IMR-90 (cell line): ENCODE measurements around the gene NEK9. TPM values are rescaled to one million over a fixed set of nuclear protein-coding genes. Genes with fewer than 3 reads are reported as not detected.
A peak's percentile ranks its signal among the peaks of the same experiment; 100 is the strongest.

Experiments
- ATAC-seq: fragments of 200-7000 bp; cut with Tn5 transposase; 2 replicates; pipeline ENCODE4 v1.9.1; 2020; ENCODE audit warnings: low read depth, mild to moderate bottlenecking, moderate library complexity
- BruUV-seq: library from RNA; stranded (reverse); fragments of 400-500 nt; replicated peaks from 2 replicates; lab custom pipeline; 2021; lab: Mats Ljungman, UMichigan
- CTCF ChIA-PET: fragments of 300-600 bp; formaldehyde crosslinking; extraction: SDS; loops from one replicate; lab custom pipeline; 2021; ENCODE audit warnings: antibody characterized with exemption; lab: Yijun Ruan, JAX
- POLR2A ChIA-PET: fragments of 300-600 bp; sonication (Branson Sonifier 250); formaldehyde crosslinking; loops from one replicate; lab custom pipeline; 2022; ENCODE audit warnings: antibody characterized with exemption; ENCODE audit not compliant: unreplicated experiment; lab: Charles Lee
- DNase-seq: peaks from one replicate; pipeline ENCODE4 v3.0.0; 2013
- H2AFZ ChIP-seq: replicated peaks from 2 replicates; pipeline ENCODE3; 2013; ENCODE audit warnings: low read length, mild to moderate bottlenecking; ENCODE audit not compliant: poor library complexity
- H2AK5ac ChIP-seq: 2 replicates; pipeline ENCODE4 v1.6.1; 2013; ENCODE audit warnings: low read depth, low read length, inconsistent platforms
- H2AK9ac ChIP-seq: replicated peaks from 2 replicates; pipeline ENCODE3; 2013; ENCODE audit warnings: mild to moderate bottlenecking, low read depth, low read length, moderate library complexity; ENCODE audit not compliant: poor library complexity
- H2BK120ac ChIP-seq: 2 replicates; pipeline ENCODE4 v1.6.1; 2013; ENCODE audit warnings: low read depth, low read length, inconsistent platforms
- H2BK15ac ChIP-seq: 3 replicates; pipeline ENCODE4 v1.6.1; 2013; ENCODE audit warnings: low read depth, low read length, inconsistent platforms
- H2BK20ac ChIP-seq: 2 replicates; pipeline ENCODE4 v1.6.1; 2013; ENCODE audit warnings: low read depth, mild to moderate bottlenecking, inconsistent platforms, low read length, moderate library complexity
- H2BK5ac ChIP-seq: 2 replicates; pipeline ENCODE4 v1.6.1; 2013; ENCODE audit warnings: mild to moderate bottlenecking, low read depth, low read length, inconsistent platforms; ENCODE audit not compliant: poor library complexity, severe bottlenecking
- H3K14ac ChIP-seq: replicated peaks from 2 replicates; pipeline ENCODE4 v1.6.1; 2013; ENCODE audit warnings: low read depth, low read length, inconsistent platforms
- H3K18ac ChIP-seq: 2 replicates; pipeline ENCODE4 v1.6.1; 2013; ENCODE audit warnings: low read depth, low read length, control low read depth
- H3K23ac ChIP-seq: 2 replicates; pipeline ENCODE4 v1.6.1; 2013; ENCODE audit warnings: low read depth, low read length, inconsistent platforms
- H3K27ac ChIP-seq: 2 replicates; pipeline ENCODE4 v1.5.1; 2013; ENCODE audit warnings: mild to moderate bottlenecking, control low read depth, low read length; ENCODE audit not compliant: insufficient read depth
- H3K27me3 ChIP-seq: 2 replicates; pipeline ENCODE4 v1.6.1; 2013; ENCODE audit warnings: low read length; ENCODE audit not compliant: control insufficient read depth, insufficient read depth
- H3K36me3 ChIP-seq: 2 replicates; pipeline ENCODE4 v1.6.1; 2013; ENCODE audit warnings: low read length, mixed read lengths; ENCODE audit not compliant: control insufficient read depth, insufficient read depth
- H3K4ac ChIP-seq: 2 replicates; pipeline ENCODE4 v1.6.1; 2013; ENCODE audit warnings: low read depth, low read length, inconsistent platforms
- H3K4me1 ChIP-seq: 2 replicates; pipeline ENCODE4 v1.6.1; 2013; ENCODE audit warnings: low read length, mixed read lengths; ENCODE audit not compliant: control insufficient read depth, insufficient read depth
- H3K4me2 ChIP-seq: 2 replicates; pipeline ENCODE4 v1.6.1; 2013; ENCODE audit warnings: low read depth, mild to moderate bottlenecking, control low read depth, low read length, moderate library complexity
- H3K4me3 ChIP-seq: 2 replicates; pipeline ENCODE4 v1.5.1; 2013; ENCODE audit warnings: low read depth, mild to moderate bottlenecking, control low read depth, low read length, moderate library complexity; ENCODE audit not compliant: insufficient read depth
- H3K56ac ChIP-seq: 2 replicates; pipeline ENCODE4 v1.6.1; 2013; ENCODE audit warnings: low read length, inconsistent platforms; ENCODE audit not compliant: insufficient read depth; ENCODE audit errors: extremely low read depth
- H3K79me1 ChIP-seq, 2 experiments: 2 replicates each; pipeline ENCODE4 v1.6.1; 2013; ENCODE audit warnings: low read length in 2 of 2, inconsistent platforms in 1 of 2, low read depth in 1 of 2
- H3K9ac ChIP-seq: 2 replicates; pipeline ENCODE4 v1.6.1; 2013; ENCODE audit warnings: low read depth, low read length, control low read depth
- H3K9me1 ChIP-seq: 2 replicates; pipeline ENCODE4 v1.6.1; 2013; ENCODE audit warnings: low read length, inconsistent platforms; ENCODE audit not compliant: insufficient read depth
- H3K9me3 ChIP-seq: 2 replicates; pipeline ENCODE4 v1.6.1; 2013; ENCODE audit warnings: low read length; ENCODE audit not compliant: control insufficient read depth, insufficient read depth
- H4K20me1 ChIP-seq: 2 replicates; pipeline ENCODE4 v1.6.1; 2013; ENCODE audit warnings: low read length, inconsistent platforms; ENCODE audit not compliant: insufficient read depth
- H4K5ac ChIP-seq: 2 replicates; pipeline ENCODE4 v1.6.1; 2013; ENCODE audit warnings: mild to moderate bottlenecking, low read depth, low read length, control low read depth
- H4K8ac ChIP-seq, 2 experiments: 2 replicates each; pipeline ENCODE4 v1.6.1; 2013; ENCODE audit warnings: low read depth in 2 of 2, low read length in 2 of 2, control low read depth in 1 of 2, inconsistent platforms in 1 of 2
- H4K91ac ChIP-seq: 2 replicates; pipeline ENCODE4 v1.6.1; 2013; ENCODE audit warnings: low read depth, low read length, inconsistent platforms; ENCODE audit not compliant: insufficient read depth
- CTCF ChIP-seq: conservative IDR thresholded peaks from 2 replicates; pipeline ENCODE4 v1.5.1; 2012; ENCODE audit warnings: mild to moderate bottlenecking, low read depth, low read length, improper control_type of control experiment
- MAZ ChIP-seq: IDR thresholded peaks from 2 replicates; pipeline ENCODE4 v1.6.1; 2012; ENCODE audit warnings: low read depth, mild to moderate bottlenecking, low read length, improper control_type of control experiment, moderate library complexity, borderline replicate concordance
- POLR2A ChIP-seq: IDR thresholded peaks from 2 replicates; pipeline ENCODE4 v1.6.1; 2012; ENCODE audit warnings: mild to moderate bottlenecking, low read depth, low read length
- WGBS, 2 experiments: methylation state at CpG; one replicate each; pipeline versions ENCODE4 v1.1.5 to v1.1.7; 2013; ENCODE audit warnings: missing lambda C conversion rate in 2 of 2; ENCODE audit not compliant: insufficient read length in 1 of 2; ENCODE audit errors: extremely low coverage in 2 of 2; 5-methylcytosine and 5-hydroxymethylcytosine counted together
- dilution Hi-C: fragments of 300-500 bp; cut with HindIII; formaldehyde crosslinking; loops from one replicate; pipeline ENCODE4 v1.14.3; 2018; ENCODE audit warnings: low sequenced_read_pairs; ENCODE audit not compliant: unreplicated experiment
- in situ Hi-C: fragments of 300-500 bp; cut with MboI; formaldehyde crosslinking; loops from 3 replicates; pipeline ENCODE4 v1.14.3; 2019; ENCODE audit warnings: low sequenced_read_pairs, inconsistent platforms, mixed read lengths
- intact Hi-C: fragments of 100-400 bp; cut with micrococcal nuclease; formaldehyde crosslinking; loops from 2 replicates; pipeline ENCODE4 v1.10.0; 2022
- polyA plus RNA-seq, 3 experiments: library from polyadenylated mRNA; depleted of rRNA; stranded (reverse); fragments of >200 nt; gene quantifications; 2 replicates each; pipeline ENCODE4 v1.2.3, GENCODE V29; 2012; ENCODE audit warnings: low replicate concordance in 1 of 3
- total RNA-seq: library from RNA; depleted of rRNA; stranded (reverse); fragments of >200 nt; gene quantifications from 2 replicates; pipeline ENCODE4 v1.2.3, GENCODE V29; 2012

NEK9 gene
- total and polyA plus RNA-seq, 2 of the 4 experiments (the other 2 are of a cell fraction) = 22.9 to 23.2 TPM

- no peak overlapping the region for H3K27ac ChIP-seq
- no peaks in the 10 kb centered on the region for H3K36me3 ChIP-seq
- no peak overlapping the region for H3K4me3 ChIP-seq
- DNase-seq (peak; percentile 26), ATAC-seq (no peak)
- H2AK9ac ChIP-seq = no peak overlapping the region
- peaks cover 3% of the 10 kb centered on the region; the same call in 1 of the 2 replicates for H3K9me1 ChIP-seq
- no CpG with 5 or more reads among the region's 2 CpGs for WGBS, 2 experiments
- H4K8ac ChIP-seq = no peak overlapping the region
- no peak overlapping the region for H2BK20ac ChIP-seq
- H4K5ac ChIP-seq = no peak overlapping the region
- H2BK15ac ChIP-seq = no peak overlapping the region
- peaks cover 23 to 35% of the 10 kb centered on the region in 2 experiments for H3K79me1 ChIP-seq
- no peak overlapping the region for H3K56ac ChIP-seq
- H2AFZ ChIP-seq = no peak overlapping the region
- H2AK5ac ChIP-seq = no peak overlapping the region
- no peaks in the 10 kb centered on the region for H3K9me3 ChIP-seq
- peaks cover 4% of the 10 kb centered on the region; the same call in 1 of the 2 replicates for H3K4me1 ChIP-seq
- no peak overlapping the region for H3K9ac ChIP-seq
- H3K4ac ChIP-seq = no peak overlapping the region
- H3K27me3 ChIP-seq = no peaks in the 10 kb centered on the region
- in situ Hi-C loops = no loop called here
- H2BK120ac ChIP-seq = no peak overlapping the region
- CTCF ChIA-PET = no interaction called here
- no peak overlapping the region for H3K23ac ChIP-seq
- no peak overlapping the region for H2BK5ac ChIP-seq
- no peak for TF ChIP-seq POLR2A
- TF ChIP-seq MAZ = no peak
- TF ChIP-seq CTCF = no peak
- no peak overlapping the region for H3K14ac ChIP-seq
- no peak overlapping the region for H3K18ac ChIP-seq
- intact Hi-C loops = no loop called here
- no peaks in the 10 kb centered on the region for H4K20me1 ChIP-seq
- no peak overlapping the region; the same call in 1 of the 2 replicates for H3K4me2 ChIP-seq
- no peak overlapping the region for H4K91ac ChIP-seq
- dilution Hi-C loops = no loop called here
- POLR2A ChIA-PET = no interaction called here
- BruUV-seq = no TSS peak
Measured at GRCh38 chr14:75059642-75060041, 67.2 kb downstream of the NEK9 start.
